Activated T-helper 9 cell treated with anti-CD3 and anti-CD28 coated beads, Interleukin-2, amount 50 U/mL, for 16 hours (primary cell): ENCODE results near the gene ATP1A4.
"Not testable (repeated sequence)": the region's sequence is repeated elsewhere in the genome, so short reads cannot be mapped to it uniquely, and the experiment has no call there.

Experiments used
- DNase-seq: peaks from one replicate; pipeline ENCODE4 v3.0.0-alpha.2; 2020; ENCODE audit warnings: low read depth

ATP1A4 gene

GRCh38 chr1:160151303-160151702, at the start of gene ATP1A4:
Gene ATP1A4 (plus strand): TSS chr1:160151603. CDS start chr1:160152041, 438 bp downstream.
- no peak for DNase-seq

- DNase-seq = no peak
Measured at GRCh38 chr1:160101717-160102522, 49.5 kb upstream of the ATP1A4 start.

GRCh38 chr1:160103658-160104408, 47.6 kb upstream of the ATP1A4 start:
- DNase-seq = no peak

GRCh38 chr1:160104486-160104885, 46.9 kb upstream of the ATP1A4 start:
- no peak for DNase-seq

- DNase-seq = no peak
Measured at GRCh38 chr1:160105155-160105554, 46.2 kb upstream of the ATP1A4 start.

- no peak for DNase-seq
Measured at GRCh38 chr1:160107512-160107911, 43.9 kb upstream of the ATP1A4 start.

GRCh38 chr1:160108888-160109662, 42.3 kb upstream of the ATP1A4 start:
- no peak for DNase-seq

GRCh38 chr1:160109686-160110085, 41.7 kb upstream of the ATP1A4 start:
- DNase-seq = no peak

GRCh38 chr1:160111462-160111861, 39.9 kb upstream of the ATP1A4 start:
- DNase-seq = not testable (repeated sequence)

- DNase-seq = no peak
Measured at GRCh38 chr1:160112357-160112756, 39.0 kb upstream of the ATP1A4 start.

GRCh38 chr1:160113407-160113806, 38.0 kb upstream of the ATP1A4 start:
- DNase-seq = no peak

- DNase-seq = no peak
Measured at GRCh38 chr1:160114085-160114484, 37.3 kb upstream of the ATP1A4 start.

- no peak for DNase-seq
Measured at GRCh38 chr1:160115545-160116282, 35.7 kb upstream of the ATP1A4 start, which contains the start of gene ATP1A2. Gene ATP1A2 (plus strand): TSS chr1:160115759. CDS start chr1:160115862, 103 bp downstream.

- DNase-seq = no peak
Measured at GRCh38 chr1:160116283-160117147, 34.9 kb upstream of the ATP1A4 start.

GRCh38 chr1:160117300-160117699, 34.1 kb upstream of the ATP1A4 start:
- no peak for DNase-seq

GRCh38 chr1:160117709-160118183, 33.7 kb upstream of the ATP1A4 start:
- DNase-seq = no peak

GRCh38 chr1:160118928-160119327, 32.5 kb upstream of the ATP1A4 start:
- no peak for DNase-seq

- DNase-seq = no peak
Measured at GRCh38 chr1:160120797-160121196, 30.6 kb upstream of the ATP1A4 start.

- DNase-seq = no peak
Measured at GRCh38 chr1:160121388-160121787, 30.0 kb upstream of the ATP1A4 start.

GRCh38 chr1:160122978-160123495, 28.4 kb upstream of the ATP1A4 start:
- no peak for DNase-seq
